ENCODE data around the gene CREM.

The CREM gene

DNA sequence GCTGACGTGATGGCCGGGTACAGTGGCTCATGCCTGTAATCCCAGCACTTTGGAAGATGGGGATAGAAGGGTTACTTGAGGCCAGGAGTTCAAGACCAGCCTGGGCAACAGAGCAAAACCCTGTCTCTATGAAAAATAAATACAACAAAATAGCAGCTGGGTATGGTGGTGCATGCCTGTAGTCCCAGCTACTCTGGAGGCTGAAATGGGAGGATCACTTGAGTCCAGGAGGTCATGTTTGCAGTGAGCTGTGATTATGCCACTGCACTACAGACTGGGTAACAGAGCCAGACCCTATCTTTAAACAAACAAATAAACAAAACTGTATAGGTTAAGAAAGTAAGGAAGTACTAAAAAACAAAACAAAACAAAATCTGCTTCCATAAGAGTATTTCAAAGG is 30.3 kb upstream of the CREM start:
- Histone ChIP-seq H3K9ac (no peak overlapping the region), H3K27me3 (ENCODE audit: control insufficient read depth, insufficient read depth, low read length) (no peaks in the 10 kb centered on the region), H3K79me2 (no peaks in the 10 kb centered on the region), H3K36me3 (ENCODE audit: control insufficient read depth, insufficient read depth, low read length) (no peaks in the 10 kb centered on the region), H3K4me1 (no peaks in the 10 kb centered on the region), H3K4me2 (ENCODE audit: low read length) (no peak overlapping the region), H3K9me3 (ENCODE audit: control insufficient read depth, low read length) (no peaks in the 10 kb centered on the region), H3K27ac (no peak overlapping the region), H3K4me3 (ENCODE audit: low read depth, low read length) (no peak overlapping the region), H2AFZ (no peak overlapping the region)
- TF ChIP-seq, protein P1, sequence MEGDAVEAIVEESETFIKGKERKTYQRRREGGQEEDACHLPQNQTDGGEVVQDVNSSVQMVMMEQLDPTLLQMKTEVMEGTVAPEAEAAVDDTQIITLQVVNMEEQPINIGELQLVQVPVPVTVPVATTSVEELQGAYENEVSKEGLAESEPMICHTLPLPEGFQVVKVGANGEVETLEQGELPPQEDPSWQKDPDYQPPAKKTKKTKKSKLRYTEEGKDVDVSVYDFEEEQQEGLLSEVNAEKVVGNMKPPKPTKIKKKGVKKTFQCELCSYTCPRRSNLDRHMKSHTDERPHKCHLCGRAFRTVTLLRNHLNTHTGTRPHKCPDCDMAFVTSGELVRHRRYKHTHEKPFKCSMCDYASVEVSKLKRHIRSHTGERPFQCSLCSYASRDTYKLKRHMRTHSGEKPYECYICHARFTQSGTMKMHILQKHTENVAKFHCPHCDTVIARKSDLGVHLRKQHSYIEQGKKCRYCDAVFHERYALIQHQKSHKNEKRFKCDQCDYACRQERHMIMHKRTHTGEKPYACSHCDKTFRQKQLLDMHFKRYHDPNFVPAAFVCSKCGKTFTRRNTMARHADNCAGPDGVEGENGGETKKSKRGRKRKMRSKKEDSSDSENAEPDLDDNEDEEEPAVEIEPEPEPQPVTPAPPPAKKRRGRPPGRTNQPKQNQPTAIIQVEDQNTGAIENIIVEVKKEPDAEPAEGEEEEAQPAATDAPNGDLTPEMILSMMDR (IDR thresholded peaks at IDR 0.05) = no peak

DNA sequence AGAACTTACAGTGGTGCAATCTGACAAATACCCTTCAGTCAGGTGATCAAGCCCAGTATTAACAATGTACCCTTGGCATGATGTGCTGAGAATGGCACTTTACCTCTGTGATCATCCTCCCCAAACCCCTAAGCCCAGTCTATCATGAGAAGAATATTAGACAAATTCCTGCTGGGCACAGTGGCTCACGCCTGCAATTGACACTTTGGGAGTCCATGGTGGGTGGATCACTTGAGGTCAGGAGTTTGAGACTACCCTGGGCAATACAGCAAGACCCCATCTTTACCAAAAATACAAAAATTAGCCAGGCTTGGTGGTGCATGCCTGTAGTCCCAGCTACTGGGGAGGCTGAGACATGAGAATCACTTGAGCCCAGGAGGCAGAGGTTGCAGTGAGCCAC is 29.1 kb upstream of the CREM start:
- no peaks in the 10 kb centered on the region for H3K79me2 ChIP-seq
- no peaks in the 10 kb centered on the region for H3K36me3 ChIP-seq (ENCODE audit: control insufficient read depth, insufficient read depth, low read length)
- H3K4me3 ChIP-seq (ENCODE audit: low read depth, low read length) = no peak overlapping the region
- no peak overlapping the region for H3K9ac ChIP-seq
- no peak overlapping the region for H3K27ac ChIP-seq
- no peak overlapping the region for H3K4me2 ChIP-seq (ENCODE audit: low read length)
- no peak overlapping the region for H2AFZ ChIP-seq
- no peaks in the 10 kb centered on the region for H3K9me3 ChIP-seq (ENCODE audit: control insufficient read depth, low read length)
- H3K27me3 ChIP-seq (ENCODE audit: control insufficient read depth, insufficient read depth, low read length) = no peaks in the 10 kb centered on the region
- H3K4me1 ChIP-seq = no peaks in the 10 kb centered on the region
- TF ChIP-seq, protein P1 (IDR thresholded peaks at IDR 0.05) = no peak

DNA sequence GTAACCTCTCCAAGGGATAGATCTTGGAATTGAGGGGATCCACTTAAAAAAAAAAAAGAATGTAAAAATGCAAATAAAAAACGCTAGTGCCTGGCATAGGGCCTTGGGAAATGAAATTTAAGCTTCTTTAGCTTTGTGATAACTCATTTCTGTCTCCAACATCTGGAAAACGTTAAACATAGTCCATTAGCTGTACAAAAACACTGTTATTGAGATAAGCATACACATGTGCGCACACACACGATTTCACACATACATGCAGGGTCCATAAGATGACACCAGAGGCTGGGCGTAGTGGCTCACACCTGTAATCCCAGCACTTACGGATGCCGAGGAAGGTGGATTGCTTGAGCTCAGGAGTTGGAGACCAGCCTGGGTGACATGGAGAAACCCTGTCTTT is 22.8 kb upstream of the CREM start:
- Histone ChIP-seq H3K9ac (no peak overlapping the region), H3K27me3 (ENCODE audit: control insufficient read depth, insufficient read depth, low read length) (no peaks in the 10 kb centered on the region), H3K4me3 (ENCODE audit: low read depth, low read length) (no peak overlapping the region), H3K36me3 (ENCODE audit: control insufficient read depth, insufficient read depth, low read length) (no peaks in the 10 kb centered on the region), H2AFZ (no peak overlapping the region), H3K4me2 (ENCODE audit: low read length) (no peak overlapping the region), H3K27ac (no peak overlapping the region), H3K4me1 (no peaks in the 10 kb centered on the region), H3K79me2 (no peaks in the 10 kb centered on the region), H3K9me3 (ENCODE audit: control insufficient read depth, low read length) (no peaks in the 10 kb centered on the region)
- TF ChIP-seq, protein P1 (IDR thresholded peaks at IDR 0.05) = no peak

DNA sequence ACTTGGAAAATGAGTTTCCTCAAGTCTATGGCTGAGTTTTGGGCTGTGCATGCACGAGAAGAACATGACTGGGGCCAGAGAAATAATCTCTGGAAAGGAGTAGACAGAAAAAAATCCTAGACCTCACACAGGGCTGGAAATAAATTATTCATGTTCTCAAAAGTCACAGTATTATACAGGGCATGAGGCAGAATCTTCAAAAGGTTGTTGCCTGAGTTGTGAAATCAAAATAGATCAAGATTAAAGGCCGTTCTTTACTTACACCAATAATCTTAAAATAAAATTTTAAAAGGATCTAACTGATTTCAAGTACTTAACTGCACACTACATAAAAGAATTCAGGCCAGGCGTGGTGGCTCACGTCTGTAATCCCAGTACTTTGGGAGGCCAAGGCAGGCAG is 14.1 kb upstream of the CREM start:
- H3K9me3 ChIP-seq (ENCODE audit: control insufficient read depth, low read length) = no peaks in the 10 kb centered on the region
- H3K4me3 ChIP-seq (ENCODE audit: low read depth, low read length) = no peak overlapping the region
- H3K9ac ChIP-seq = no peak overlapping the region
- H3K27ac ChIP-seq = no peak overlapping the region
- no peaks in the 10 kb centered on the region for H3K4me1 ChIP-seq
- TF ChIP-seq, protein P1 (IDR thresholded peaks at IDR 0.05) = no peak
- H3K36me3 ChIP-seq (ENCODE audit: control insufficient read depth, insufficient read depth, low read length) = no peaks in the 10 kb centered on the region
- H3K4me2 ChIP-seq (ENCODE audit: low read length) = no peak overlapping the region
- H2AFZ ChIP-seq = no peak overlapping the region
- H3K27me3 ChIP-seq (ENCODE audit: control insufficient read depth, insufficient read depth, low read length) = no peaks in the 10 kb centered on the region
- no peaks in the 10 kb centered on the region for H3K79me2 ChIP-seq

DNA sequence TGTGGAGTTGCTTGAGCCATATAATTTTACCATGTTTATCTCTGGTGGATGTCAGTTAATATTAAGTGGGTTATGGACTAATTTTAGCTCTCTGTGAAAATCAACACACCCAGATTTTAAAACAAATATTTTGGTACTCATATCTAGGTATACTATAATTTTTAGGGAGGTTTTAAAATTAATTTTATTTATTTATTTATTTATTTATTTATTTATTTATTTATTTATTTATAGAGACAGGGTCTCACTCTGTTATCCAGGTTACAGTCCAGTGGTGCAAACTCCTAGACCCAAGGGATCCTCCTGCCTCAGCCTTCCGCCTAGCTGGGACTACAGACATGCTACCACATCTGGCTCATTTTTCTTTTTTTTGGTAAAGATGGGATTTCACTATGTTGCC is 7.3 kb upstream of the CREM start:
- Histone ChIP-seq H3K9me3 (ENCODE audit: control insufficient read depth, low read length) (no peaks in the 10 kb centered on the region), H3K9ac (no peak overlapping the region), H3K36me3 (ENCODE audit: control insufficient read depth, insufficient read depth, low read length) (no peaks in the 10 kb centered on the region), H3K27me3 (ENCODE audit: control insufficient read depth, insufficient read depth, low read length) (no peaks in the 10 kb centered on the region), H3K4me3 (ENCODE audit: low read depth, low read length) (no peak overlapping the region), H3K27ac (no peak overlapping the region), H3K4me1 (no peaks in the 10 kb centered on the region), H3K79me2 (no peaks in the 10 kb centered on the region), H2AFZ (no peak overlapping the region), H3K4me2 (ENCODE audit: low read length) (no peak overlapping the region)
- TF ChIP-seq, protein P1 (IDR thresholded peaks at IDR 0.05) = no peak
